Activated CD8-positive, alpha-beta T cell treated with anti-CD3 and anti-CD28 coated beads for 36 hours (primary cell): ENCODE data around the gene RAPGEF2. TPM values are rescaled to one million over a fixed set of nuclear protein-coding genes. Genes with fewer than 3 reads are reported as not detected.
"Not testable (repeated sequence)": the region's sequence is repeated elsewhere in the genome, so short reads cannot be mapped to it uniquely, and the experiment has no call there.

Source experiments
- ATAC-seq: fragments of 200-7000 bp; cut with Tn5 transposase; one replicate; pipeline ENCODE4 v1.10.0; 2021; ENCODE audit warnings: mild to moderate bottlenecking, moderate library complexity
- CTCF ChIA-PET: fragments of 350-600 bp; sonication (Branson Sonifier 250); formaldehyde crosslinking; loops from one replicate; lab custom pipeline; 2021; ENCODE audit warnings: antibody characterized with exemption; lab: Charles Lee
- POLR2A ChIA-PET: fragments of 350-600 bp; sonication (Branson Sonifier 250); formaldehyde crosslinking; loops from one replicate; lab custom pipeline; 2021; ENCODE audit warnings: antibody characterized with exemption; lab: Charles Lee
- DNase-seq: peaks from one replicate; pipeline ENCODE4 v3.0.0-alpha.2; 2020
- H3K27ac Mint-ChIP-seq: one replicate; pipeline ENCODE4 v1.8.0; 2021; ENCODE audit warnings: mild to moderate bottlenecking, mixed read lengths
- H3K27me3 Mint-ChIP-seq: one replicate; pipeline ENCODE4 v1.8.0; 2021; ENCODE audit warnings: mixed read lengths
- H3K36me3 Mint-ChIP-seq: one replicate; pipeline ENCODE4 v1.8.0; 2021; ENCODE audit warnings: low read depth, mixed read lengths
- H3K4me1 Mint-ChIP-seq: one replicate; pipeline ENCODE4 v1.8.0; 2021; ENCODE audit warnings: low read depth, mixed read lengths
- H3K4me3 Mint-ChIP-seq: one replicate; pipeline ENCODE4 v1.8.0; 2021; ENCODE audit warnings: mild to moderate bottlenecking, moderate library complexity, mixed read lengths
- H3K9me3 Mint-ChIP-seq: one replicate; pipeline ENCODE4 v1.8.0; 2021; ENCODE audit warnings: mixed read lengths
- intact Hi-C: fragments of 100-400 bp; cut with micrococcal nuclease; formaldehyde crosslinking; loops from one replicate; pipeline ENCODE4 v1.10.0; 2022
- total RNA-seq, 2 experiments: library from RNA; stranded (reverse); gene quantifications; one replicate each; pipeline ENCODE4 v1.2.3, GENCODE V29; 2021
- TF ChIP-seq, protein P1 (sequence below): fragments of 200-600 bp; IDR thresholded peaks from one replicate; pipeline ENCODE4 v1.8.0; 2022; ENCODE audit warnings: antibody characterized with exemption, mild to moderate bottlenecking

Gene RAPGEF2
- total RNA-seq, 2 experiments from 2014 or later = 13.7 to 14.8 TPM

DNA sequence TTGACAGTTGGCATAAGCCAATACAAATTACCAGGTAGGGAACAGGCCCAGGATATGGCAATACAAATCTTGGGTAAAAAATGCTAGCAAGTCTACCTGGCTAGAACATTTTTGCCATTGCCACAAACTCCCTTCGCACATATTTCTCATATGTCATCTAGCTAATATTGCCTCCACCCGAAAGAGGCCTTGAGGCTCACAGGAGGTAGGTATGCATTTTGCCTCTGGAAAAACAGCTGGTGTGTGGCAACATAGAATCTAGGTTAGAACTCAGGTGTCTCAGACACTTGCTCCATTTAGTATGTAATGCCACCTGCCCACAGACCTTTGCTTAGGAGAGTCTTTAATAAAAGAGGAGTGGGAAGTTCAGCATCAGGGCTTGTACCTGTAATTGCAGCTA, 16.3 kb upstream of the RAPGEF2 start:
- no peaks in the 10 kb centered on the region for H3K9me3 Mint-ChIP-seq
- H3K27me3 Mint-ChIP-seq = peaks cover 7% of the 10 kb centered on the region
- ChIA-PET CTCF (interaction anchor here (0.9 kb wide), 1 partner anchor 15 kb away, joined by 3 read pairs; no protein-coding TSS in a partner anchor), POLR2A (no interaction called here)
- H3K27ac Mint-ChIP-seq = no peak overlapping the region
- TF ChIP-seq, protein P1, sequence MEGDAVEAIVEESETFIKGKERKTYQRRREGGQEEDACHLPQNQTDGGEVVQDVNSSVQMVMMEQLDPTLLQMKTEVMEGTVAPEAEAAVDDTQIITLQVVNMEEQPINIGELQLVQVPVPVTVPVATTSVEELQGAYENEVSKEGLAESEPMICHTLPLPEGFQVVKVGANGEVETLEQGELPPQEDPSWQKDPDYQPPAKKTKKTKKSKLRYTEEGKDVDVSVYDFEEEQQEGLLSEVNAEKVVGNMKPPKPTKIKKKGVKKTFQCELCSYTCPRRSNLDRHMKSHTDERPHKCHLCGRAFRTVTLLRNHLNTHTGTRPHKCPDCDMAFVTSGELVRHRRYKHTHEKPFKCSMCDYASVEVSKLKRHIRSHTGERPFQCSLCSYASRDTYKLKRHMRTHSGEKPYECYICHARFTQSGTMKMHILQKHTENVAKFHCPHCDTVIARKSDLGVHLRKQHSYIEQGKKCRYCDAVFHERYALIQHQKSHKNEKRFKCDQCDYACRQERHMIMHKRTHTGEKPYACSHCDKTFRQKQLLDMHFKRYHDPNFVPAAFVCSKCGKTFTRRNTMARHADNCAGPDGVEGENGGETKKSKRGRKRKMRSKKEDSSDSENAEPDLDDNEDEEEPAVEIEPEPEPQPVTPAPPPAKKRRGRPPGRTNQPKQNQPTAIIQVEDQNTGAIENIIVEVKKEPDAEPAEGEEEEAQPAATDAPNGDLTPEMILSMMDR = no peak
- intact Hi-C loops = no loop called here
- DNase-seq (no peak), ATAC-seq (no peak)
- no peaks in the 10 kb centered on the region for H3K4me1 Mint-ChIP-seq
- H3K36me3 Mint-ChIP-seq = no peaks in the 10 kb centered on the region
- H3K4me3 Mint-ChIP-seq = no peak overlapping the region

DNA sequence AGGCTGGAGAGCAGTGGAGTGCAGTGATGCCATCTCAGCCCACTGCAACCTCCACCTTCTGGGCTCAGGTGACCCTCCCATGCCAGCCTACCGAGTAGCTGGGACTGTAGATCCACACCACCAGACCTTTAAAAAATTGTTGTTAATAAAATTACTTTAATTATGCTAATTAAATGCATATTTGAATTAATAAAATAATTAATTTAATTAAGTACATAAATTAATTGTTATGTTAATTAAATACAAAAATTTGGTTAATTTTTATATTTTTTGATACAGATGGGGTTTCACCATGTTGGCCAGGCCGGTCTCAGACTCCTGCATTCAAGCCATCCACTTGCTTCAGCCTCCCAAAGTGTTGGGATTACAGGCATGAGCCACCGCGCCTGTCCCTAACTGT, 12.6 kb upstream of the RAPGEF2 start:
- intact Hi-C loops = no loop called here
- TF ChIP-seq, protein P1 = no peak
- DNase-seq (no peak), ATAC-seq (no peak)
- ChIA-PET CTCF (no interaction called here), POLR2A (interaction anchor here (0.8 kb wide), 1 partner anchor 31 kb away, joined by 3 read pairs; no protein-coding TSS in a partner anchor)
- H3K36me3 Mint-ChIP-seq = no peaks in the 10 kb centered on the region
- H3K27me3 Mint-ChIP-seq = peaks cover 6% of the 10 kb centered on the region
- H3K9me3 Mint-ChIP-seq = no peaks in the 10 kb centered on the region
- no peak overlapping the region for H3K27ac Mint-ChIP-seq
- peaks cover 4% of the 10 kb centered on the region for H3K4me1 Mint-ChIP-seq
- H3K4me3 Mint-ChIP-seq = no peak overlapping the region

DNA sequence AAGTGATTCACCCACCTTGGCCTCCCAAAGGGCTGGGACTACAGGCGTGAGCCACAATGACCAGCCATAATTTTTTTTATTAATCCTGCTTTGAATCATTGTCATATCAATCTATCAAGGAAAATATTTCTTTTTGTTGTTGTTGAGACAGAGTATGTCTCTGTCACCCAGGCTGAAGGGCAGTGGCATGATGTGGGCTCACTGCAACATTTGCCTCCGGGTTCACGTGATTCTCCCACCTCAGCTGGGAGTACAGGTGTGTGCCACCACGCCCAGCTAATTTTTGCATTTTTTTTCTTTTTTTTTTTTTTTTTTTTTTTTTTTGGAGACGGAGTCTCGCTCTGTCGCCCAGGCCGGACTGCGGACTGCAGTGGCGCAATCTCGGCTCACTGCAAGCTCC, 8.7 kb upstream of the RAPGEF2 start:
- H3K4me1 Mint-ChIP-seq, H3K4me3 Mint-ChIP-seq, H3K9me3 Mint-ChIP-seq, intact Hi-C loops, H3K36me3 Mint-ChIP-seq, DNase-seq, H3K27ac Mint-ChIP-seq, ATAC-seq, POLR2A ChIA-PET, H3K27me3 Mint-ChIP-seq: not testable (repeated sequence)
- CTCF ChIA-PET = interaction anchor here (1.0 kb wide), 1 partner anchor 69 kb away, joined by 3 read pairs; no protein-coding TSS in a partner anchor

DNA sequence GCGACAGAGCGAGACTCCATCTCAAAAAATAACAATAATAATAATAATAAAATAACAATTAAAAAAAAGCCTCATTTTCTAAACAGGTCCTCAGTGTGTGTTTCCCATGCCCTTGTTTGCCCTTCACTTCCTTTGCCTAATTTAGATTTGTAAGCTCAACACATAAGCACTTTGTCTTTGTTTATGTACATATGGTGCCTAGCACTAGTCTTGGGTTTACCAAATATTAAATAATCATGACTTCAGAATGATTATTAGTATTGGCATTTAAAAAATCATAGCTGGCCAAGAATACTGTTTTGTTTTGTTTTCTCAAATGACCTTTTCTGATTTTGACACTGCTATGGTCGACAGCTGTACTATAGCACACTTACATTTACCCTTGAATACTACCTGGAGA, 6.4 kb upstream of the RAPGEF2 start:
- ATAC-seq (no peak), DNase-seq (no peak)
- no peaks in the 10 kb centered on the region for H3K36me3 Mint-ChIP-seq
- no peak overlapping the region for H3K4me3 Mint-ChIP-seq
- ChIA-PET CTCF (no interaction called here), POLR2A (interaction anchor here (1.0 kb wide), 1 partner anchor 11 kb away, joined by 3 read pairs; no protein-coding TSS in a partner anchor)
- H3K9me3 Mint-ChIP-seq = no peaks in the 10 kb centered on the region
- H3K27ac Mint-ChIP-seq = no peak overlapping the region
- TF ChIP-seq, protein P1 = no peak
- H3K27me3 Mint-ChIP-seq = peaks cover 8% of the 10 kb centered on the region
- peaks cover 13% of the 10 kb centered on the region for H3K4me1 Mint-ChIP-seq
- intact Hi-C loops = no loop called here

DNA sequence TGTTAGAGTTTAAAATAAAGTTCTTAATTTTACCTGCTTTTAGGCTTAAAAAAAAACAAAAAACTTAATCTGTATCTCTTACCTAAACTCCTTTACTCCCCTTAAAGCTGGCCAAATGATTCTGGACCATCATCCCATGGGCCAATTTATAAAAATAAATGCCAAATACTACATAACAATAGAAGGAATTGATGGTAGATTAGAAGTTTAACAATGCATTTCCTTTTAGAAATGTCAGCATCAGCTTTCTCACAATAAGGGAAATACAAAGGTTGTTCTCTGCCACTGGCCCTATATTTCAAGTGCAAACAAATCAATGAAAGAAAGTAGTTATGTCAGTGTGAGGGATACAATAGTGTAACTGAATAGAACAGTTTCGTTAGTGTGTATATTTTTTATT, 5.7 kb upstream of the RAPGEF2 start:
- intact Hi-C loops = no loop called here
- no peak for DNase-seq
- Mint-ChIP-seq H3K9me3 (no peaks in the 10 kb centered on the region), H3K4me1 (peaks cover 20% of the 10 kb centered on the region), H3K27ac (no peak overlapping the region), H3K36me3 (no peaks in the 10 kb centered on the region), H3K27me3 (peaks cover 12% of the 10 kb centered on the region), H3K4me3 (no peak overlapping the region)
- CTCF ChIA-PET = no interaction called here
- TF ChIP-seq, protein P1 = no peak
- ATAC-seq = no peak
- POLR2A ChIA-PET = interaction anchor here (1.0 to 1.2 kb wide), 2 partner anchors 10 to 426 kb away, joined by 3 read pairs; no protein-coding TSS in a partner anchor
